T-helper 1 cell (primary cell): Measurements from ENCODE around the gene SCRT2.
A peak's percentile ranks its signal among the peaks of the same experiment; 100 is the strongest.

ENCODE experiments used
- DNase-seq, 5 donors: peaks; one replicate each; pipeline ENCODE4 v3.0.0-alpha.2; 2012 to 2020

Gene SCRT2

GRCh38 chr20:669573-669972 lies 6.0 kb downstream of the SCRT2 start:
- no peak for DNase-seq

- no peak for DNase-seq
Measured at GRCh38 chr20:668638-669037, 7.0 kb downstream of the SCRT2 start.

- DNase-seq, result no peak
Measured at GRCh38 chr20:668050-668449, 7.6 kb downstream of the SCRT2 start.

GRCh38 chr20:667351-668034 lies 8.1 kb downstream of the SCRT2 start:
- peak; percentile 22 to 48 (median 36) for DNase-seq

GRCh38 chr20:666877-667276 lies 8.7 kb downstream of the SCRT2 start:
- DNase-seq, result no peak

- no peak for DNase-seq
Measured at GRCh38 chr20:665276-665675, 10.3 kb downstream of the SCRT2 start.

GRCh38 chr20:664576-664975 lies 11.0 kb downstream of the SCRT2 start:
- no peak for DNase-seq

- no peak for DNase-seq
Measured at GRCh38 chr20:664151-664550, 11.5 kb downstream of the SCRT2 start.

- peak in 1 of 5 donors; percentile 22 for DNase-seq
Measured at GRCh38 chr20:663315-664090, 12.1 kb downstream of the SCRT2 start.

- DNase-seq, result no peak
Measured at GRCh38 chr20:662277-663192, 13.1 kb downstream of the SCRT2 start.

GRCh38 chr20:661474-662270 lies 13.9 kb downstream of the SCRT2 start:
- no peak for DNase-seq

- DNase-seq, result no peak
Measured at GRCh38 chr20:658731-659291, 16.8 kb downstream of the SCRT2 start.

GRCh38 chr20:658202-658601 lies 17.4 kb downstream of the SCRT2 start:
- no peak for DNase-seq

- DNase-seq, result no peak
Measured at GRCh38 chr20:655726-656624, 19.6 kb downstream of the SCRT2 start.

GRCh38 chr20:654417-654750 lies 21.2 kb downstream of the SCRT2 start:
- DNase-seq, result no peak

- DNase-seq, result no peak
Measured at GRCh38 chr20:653590-654416, 21.8 kb downstream of the SCRT2 start.

GRCh38 chr20:653110-653589 lies 22.5 kb downstream of the SCRT2 start, which contains the start of gene SRXN1:
Gene SRXN1 (minus strand): TSS chr20:653200. CDS start chr20:653185, 15 bp downstream.
- peak; percentile 60 to 82 (median 63) for DNase-seq

GRCh38 chr20:652615-653109 lies 22.9 kb downstream of the SCRT2 start:
- peak in 1 of 5 donors; percentile 22 for DNase-seq
